ENCODE data around the gene KAT6B. TPM values are rescaled to one million over a fixed set of nuclear protein-coding genes. Genes with fewer than 3 reads are reported as not detected.
"Not testable (repeated sequence)": the region's sequence is repeated elsewhere in the genome, so short reads cannot be mapped to it uniquely, and the experiment has no call there.

KAT6B gene
- total RNA-seq, 4 donors from 2014 or later, result 45.4 to 94.9 (median 62.9) TPM

GRCh38 chr10:74916283-74916682 is 89.9 kb downstream of the KAT6B start:
- no peak for DNase-seq
- no peaks in the 10 kb centered on the region for H3K36me3 ChIP-seq
- H3K4me1 ChIP-seq, result peaks cover 0 to 8% (median 2%) of the 10 kb centered on the region in 4 donors

GRCh38 chr10:74917481-74918077 is 91.2 kb downstream of the KAT6B start:
- no peaks in the 10 kb centered on the region for H3K36me3 ChIP-seq
- no peaks in the 10 kb centered on the region for H3K9me3 ChIP-seq
- H3K4me1 ChIP-seq, result peaks cover 0 to 8% (median 2%) of the 10 kb centered on the region in 4 donors
- H3K27me3 ChIP-seq, result no peaks in the 10 kb centered on the region
- TF ChIP-seq CTCF (IDR thresholded peaks at IDR 0.05) (no peak), POLR2A (IDR thresholded peaks at IDR 0.05) (no peak)
- no peak for DNase-seq
- no peak overlapping the region for H3K27ac ChIP-seq
- H3K4me3 ChIP-seq, result no peak overlapping the region

More at GRCh38 chr10:74916283-74916682, 89.9 kb downstream of the KAT6B start:
- Histone ChIP-seq H3K27me3 (no peaks in the 10 kb centered on the region), H3K9me3 (no peaks in the 10 kb centered on the region), H3K4me3 (no peak overlapping the region), H3K27ac (no peak overlapping the region)
- TF ChIP-seq POLR2A (IDR thresholded peaks at IDR 0.05) (no peak), CTCF (IDR thresholded peaks at IDR 0.05) (no peak)

GRCh38 chr10:74919671-74920070 is 93.3 kb downstream of the KAT6B start:
- TF ChIP-seq CTCF (IDR thresholded peaks at IDR 0.05), result no peak
- Histone ChIP-seq H3K27me3 (no peaks in the 10 kb centered on the region), H3K9me3 (no peaks in the 10 kb centered on the region), H3K4me1 (peaks cover 0 to 21% (median 0%) of the 10 kb centered on the region in 4 donors), H3K4me3 (no peak overlapping the region), H3K36me3 (no peaks in the 10 kb centered on the region), H3K27ac (no peak overlapping the region)
- no peak for DNase-seq

GRCh38 chr10:74921070-74921469 is 94.7 kb downstream of the KAT6B start:
- not testable (repeated sequence) for DNase-seq, H3K9me3 ChIP-seq, H3K4me3 ChIP-seq, H3K27ac ChIP-seq, H3K27me3 ChIP-seq, H3K36me3 ChIP-seq
- peaks cover 0 to 35% (median 0%) of the 10 kb centered on the region in 4 donors for H3K4me1 ChIP-seq

- no peak overlapping the region for H3K4me3 ChIP-seq
- no peaks in the 10 kb centered on the region for H3K27me3 ChIP-seq
- no peak overlapping the region for H3K27ac ChIP-seq
- DNase-seq, result no peak
- H3K4me1 ChIP-seq, result peaks cover 0 to 38% (median 0%) of the 10 kb centered on the region in 4 donors
- H3K9me3 ChIP-seq, result no peaks in the 10 kb centered on the region
- TF ChIP-seq POLR2A (IDR thresholded peaks at IDR 0.05) (no peak), CTCF (IDR thresholded peaks at IDR 0.05) (no peak)
- no peaks in the 10 kb centered on the region for H3K36me3 ChIP-seq
Measured at GRCh38 chr10:74921744-74922143, 95.3 kb downstream of the KAT6B start.

GRCh38 chr10:74922921-74923320 is 96.5 kb downstream of the KAT6B start:
- TF ChIP-seq CTCF (IDR thresholded peaks at IDR 0.05) (no peak), POLR2A (IDR thresholded peaks at IDR 0.05) (no peak)
- H3K27me3 ChIP-seq, result no peaks in the 10 kb centered on the region
- H3K9me3 ChIP-seq, result no peaks in the 10 kb centered on the region
- DNase-seq, result no peak
- no peaks in the 10 kb centered on the region for H3K36me3 ChIP-seq
- H3K27ac ChIP-seq, result peak overlapping the region in 2 of 4 donors; percentile 36 to 62
- no peak overlapping the region for H3K4me3 ChIP-seq
- peaks cover 0 to 45% (median 0%) of the 10 kb centered on the region in 4 donors for H3K4me1 ChIP-seq
